Spleen (tissue), 7 donors: ENCODE results near the gene CLCN7.
A peak's percentile ranks its signal among the peaks of the same experiment; 100 is the strongest.

Experiments used
- POLR2A ChIP-seq, 3 donors: fragments of 450-650 bp; IDR thresholded peaks; one replicate each; pipeline ENCODE4 v1.5.1; 2017; ENCODE audit warnings: antibody characterized with exemption in 3 of 3, mild to moderate bottlenecking in 1 of 3
- POLR2AphosphoS5 ChIP-seq, 3 donors: sonication (generic); formaldehyde crosslinking; IDR thresholded peaks; one replicate each; pipeline ENCODE4 v1.5.1; 2017; ENCODE audit warnings: antibody characterized with exemption in 3 of 3
- TF ChIP-seq, protein P1 (sequence below), 11 experiments: fragments of 200-600 bp in 7 of 11; fragments of 450-650 bp in 4 of 11; sonication (generic) in 4 of 11; IDR thresholded peaks in 8 of 11; conservative IDR thresholded peaks in 3 of 11; 1 replicate in 7 of 11; 2 replicates in 4 of 11; pipeline versions ENCODE4 v1.4.0 to v1.8.0; 2016 to 2021; ENCODE audit warnings: antibody characterized with exemption in 11 of 11, inconsistent platforms in 4 of 11, mild to moderate bottlenecking in 1 of 11
- donor health status: DM: no; HTN: no; CAD: no; lungs with moderate emphysema.
- donor health status: DM: no; HTN: no; CAD: no.
- donor health status: DM: no; HTN: no; CAD: no.

DNA sequence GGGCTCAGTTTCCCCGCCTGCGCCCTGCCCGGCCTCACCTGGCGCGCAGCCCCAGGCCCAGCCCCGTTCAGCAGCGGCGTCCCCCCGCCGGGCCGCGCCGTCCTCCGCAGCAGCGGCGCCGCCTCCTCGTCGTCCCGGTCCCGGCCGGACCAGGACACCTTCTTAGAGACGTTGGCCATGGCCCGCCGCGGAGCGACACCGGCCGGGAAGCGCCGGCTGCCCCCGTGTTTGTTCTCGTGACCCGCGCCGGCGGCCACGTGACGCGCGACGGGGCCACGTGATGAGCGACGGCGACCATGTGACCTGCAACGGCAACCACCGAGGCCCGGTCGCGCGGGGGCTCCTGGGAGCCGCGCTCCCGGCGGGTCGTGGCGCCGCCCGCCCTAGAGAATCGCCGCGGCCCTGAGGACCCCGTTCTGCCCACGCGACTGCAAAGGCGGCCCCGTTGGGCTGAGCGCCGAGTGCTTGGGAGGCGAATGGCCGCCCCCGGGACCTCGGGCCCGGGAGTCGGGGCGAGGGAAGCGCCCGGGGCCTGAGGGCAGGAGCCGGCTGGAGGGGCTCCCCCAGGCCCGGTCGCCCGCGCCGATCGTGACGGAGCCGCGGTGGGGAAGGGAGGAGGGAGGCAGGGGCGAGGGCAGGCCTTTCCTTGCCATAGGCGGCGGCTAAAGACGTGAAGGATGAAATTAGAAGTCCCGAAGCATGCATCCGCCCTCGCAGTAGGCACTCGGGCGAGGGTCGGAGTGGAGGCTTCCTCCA lies at the start of gene CLCN7:
- peak; percentile 30 to 90 (median 82) for TF ChIP-seq POLR2A (IDR thresholded peaks at IDR 0.05)
- TF ChIP-seq, protein P1, sequence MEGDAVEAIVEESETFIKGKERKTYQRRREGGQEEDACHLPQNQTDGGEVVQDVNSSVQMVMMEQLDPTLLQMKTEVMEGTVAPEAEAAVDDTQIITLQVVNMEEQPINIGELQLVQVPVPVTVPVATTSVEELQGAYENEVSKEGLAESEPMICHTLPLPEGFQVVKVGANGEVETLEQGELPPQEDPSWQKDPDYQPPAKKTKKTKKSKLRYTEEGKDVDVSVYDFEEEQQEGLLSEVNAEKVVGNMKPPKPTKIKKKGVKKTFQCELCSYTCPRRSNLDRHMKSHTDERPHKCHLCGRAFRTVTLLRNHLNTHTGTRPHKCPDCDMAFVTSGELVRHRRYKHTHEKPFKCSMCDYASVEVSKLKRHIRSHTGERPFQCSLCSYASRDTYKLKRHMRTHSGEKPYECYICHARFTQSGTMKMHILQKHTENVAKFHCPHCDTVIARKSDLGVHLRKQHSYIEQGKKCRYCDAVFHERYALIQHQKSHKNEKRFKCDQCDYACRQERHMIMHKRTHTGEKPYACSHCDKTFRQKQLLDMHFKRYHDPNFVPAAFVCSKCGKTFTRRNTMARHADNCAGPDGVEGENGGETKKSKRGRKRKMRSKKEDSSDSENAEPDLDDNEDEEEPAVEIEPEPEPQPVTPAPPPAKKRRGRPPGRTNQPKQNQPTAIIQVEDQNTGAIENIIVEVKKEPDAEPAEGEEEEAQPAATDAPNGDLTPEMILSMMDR (IDR thresholded peaks at IDR 0.05 in 8 of 11, conservative IDR thresholded peaks at IDR 0.05 in 3 of 11): peak in 3 of 11 experiments; percentile 10 to 24 (median 16)
- TF ChIP-seq POLR2AphosphoS5 (IDR thresholded peaks at IDR 0.05): peak; percentile 95 to 96 (median 95)
